ENCODE data around the gene PAQR4.
"Not testable (repeated sequence)": the region's sequence is repeated elsewhere in the genome, so short reads cannot be mapped to it uniquely, and the experiment has no call there.

PAQR4 gene

GRCh38 chr16:2968738-2969544 is at the start of gene PAQR4:
PAQR4 (plus strand) TSS chr16:2969348; CDS start chr16:2969675, 327 bp downstream.
- peak; percentile 52 to 62 for DNase-seq (ENCODE audit: low read depth in 2 of 2)

GRCh38 chr16:2919511-2920255 is 49.5 kb upstream of the PAQR4 start:
- peak in 1 of 2 experiments; percentile 35 for DNase-seq (ENCODE audit: low read depth in 2 of 2)

- no peak for DNase-seq (ENCODE audit: low read depth in 2 of 2)
Observed at GRCh38 chr16:2923481-2923880, 45.7 kb upstream of the PAQR4 start.

DNA sequence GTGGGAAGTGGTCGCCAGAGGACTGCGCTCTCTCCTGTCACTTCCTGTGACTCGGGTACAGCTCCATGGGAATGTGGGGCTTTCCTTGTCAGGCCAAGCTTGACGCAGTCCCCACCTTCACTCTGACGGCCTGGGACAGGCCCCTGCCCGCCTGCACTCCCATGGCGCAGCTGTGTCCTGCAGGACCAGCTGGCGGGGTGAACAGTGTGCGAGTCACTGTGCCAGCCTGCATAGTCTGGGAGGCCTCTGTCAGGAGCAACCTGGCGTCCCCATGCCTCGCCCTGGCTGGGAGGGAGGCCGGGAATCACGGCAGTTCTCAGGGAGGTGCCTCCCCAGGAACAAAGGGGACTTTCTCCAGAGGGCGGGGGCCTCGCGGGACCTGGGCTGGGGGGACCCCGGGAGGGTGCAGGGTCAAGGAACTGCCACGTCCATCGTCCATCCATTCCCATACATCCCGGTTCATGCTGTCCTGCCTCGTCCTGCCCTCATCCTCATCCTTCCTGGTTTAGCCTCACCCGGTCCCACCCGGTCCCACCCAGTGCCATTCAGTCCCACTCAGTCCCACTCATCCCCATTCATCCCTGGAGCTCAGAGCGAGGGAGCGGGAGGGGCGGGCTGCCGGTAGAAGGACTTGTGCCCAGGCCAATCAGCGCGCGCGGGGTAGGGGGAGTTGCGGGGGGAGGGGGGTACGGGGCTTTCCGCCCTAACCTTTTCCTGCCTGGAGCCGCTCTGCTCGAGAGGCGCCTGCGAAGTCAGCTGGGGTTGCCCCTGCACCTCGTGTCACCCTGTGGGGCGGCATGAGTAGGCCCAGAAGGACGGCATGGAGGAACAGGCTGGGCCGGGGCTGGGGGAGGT is 44.0 kb upstream of the PAQR4 start:
- no peak for DNase-seq (ENCODE audit: low read depth in 2 of 2)

GRCh38 chr16:2925951-2926649 is 43.0 kb upstream of the PAQR4 start:
- no peak for DNase-seq (ENCODE audit: low read depth in 2 of 2)

- no peak for DNase-seq (ENCODE audit: low read depth in 2 of 2)
Observed at GRCh38 chr16:2926650-2926999, 42.5 kb upstream of the PAQR4 start.

DNA sequence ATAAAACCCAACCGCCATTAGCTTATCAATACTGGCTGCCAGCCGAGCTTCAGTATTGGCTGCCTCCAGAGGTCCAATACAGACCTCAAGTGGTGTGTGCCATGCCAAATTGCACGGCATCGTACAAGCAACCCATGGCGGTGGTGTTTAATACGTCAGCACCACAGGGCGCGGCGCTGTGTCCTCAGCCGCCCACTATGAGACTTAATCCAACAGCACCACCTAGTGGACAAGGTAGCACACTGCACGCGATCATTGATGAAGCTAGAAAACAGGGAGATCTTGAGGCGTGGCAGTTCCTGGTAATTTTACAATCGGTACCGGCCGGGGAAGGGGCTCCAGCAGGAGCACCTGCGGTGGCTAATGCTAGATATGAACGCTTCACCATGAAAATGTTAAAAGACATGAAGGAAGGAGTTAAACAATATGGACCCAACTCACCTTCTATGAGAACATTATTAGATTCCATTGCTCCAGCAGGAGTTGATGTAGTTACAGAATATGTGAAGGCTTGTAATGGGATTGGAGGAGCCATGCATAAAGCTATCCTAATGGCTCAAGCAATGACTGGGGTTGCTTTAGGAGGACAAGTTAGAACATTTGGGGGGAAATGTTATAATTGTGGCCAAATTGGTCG is 42.0 kb upstream of the PAQR4 start:
- peak; percentile 55 to 65 for DNase-seq (ENCODE audit: low read depth in 2 of 2)

- not testable (repeated sequence) for DNase-seq (ENCODE audit: low read depth in 2 of 2)
Observed at GRCh38 chr16:2928151-2928550, 41.0 kb upstream of the PAQR4 start.

GRCh38 chr16:2928796-2929195 is 40.4 kb upstream of the PAQR4 start:
- no peak for DNase-seq (ENCODE audit: low read depth in 2 of 2)

- no peak for DNase-seq (ENCODE audit: low read depth in 2 of 2)
Observed at GRCh38 chr16:2929693-2930092, 39.5 kb upstream of the PAQR4 start.

GRCh38 chr16:2930236-2930635 is 38.9 kb upstream of the PAQR4 start:
- no peak for DNase-seq (ENCODE audit: low read depth in 2 of 2)

GRCh38 chr16:2931231-2931914 is 37.8 kb upstream of the PAQR4 start:
- DNase-seq (ENCODE audit: low read depth in 2 of 2), result not testable (repeated sequence)

DNA sequence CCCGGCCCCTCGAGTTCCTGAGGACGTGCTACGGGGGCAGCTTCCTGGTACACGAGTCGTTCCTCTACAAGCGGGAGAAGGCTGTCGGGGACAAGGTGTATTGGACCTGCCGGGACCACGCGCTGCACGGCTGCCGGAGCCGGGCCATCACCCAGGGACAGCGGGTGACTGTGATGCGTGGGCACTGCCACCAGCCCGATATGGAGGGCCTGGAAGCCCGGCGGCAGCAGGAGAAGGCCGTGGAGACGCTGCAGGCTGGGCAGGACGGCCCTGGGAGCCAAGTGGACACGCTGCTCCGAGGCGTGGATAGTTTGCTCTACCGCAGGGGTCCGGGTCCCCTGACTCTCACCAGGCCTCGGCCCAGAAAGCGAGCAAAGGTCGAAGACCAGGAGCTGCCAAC is 36.0 kb upstream of the PAQR4 start:
- DNase-seq (ENCODE audit: low read depth in 2 of 2), result no peak

GRCh38 chr16:2933701-2934100 is 35.4 kb upstream of the PAQR4 start:
- no peak for DNase-seq (ENCODE audit: low read depth in 2 of 2)

DNA sequence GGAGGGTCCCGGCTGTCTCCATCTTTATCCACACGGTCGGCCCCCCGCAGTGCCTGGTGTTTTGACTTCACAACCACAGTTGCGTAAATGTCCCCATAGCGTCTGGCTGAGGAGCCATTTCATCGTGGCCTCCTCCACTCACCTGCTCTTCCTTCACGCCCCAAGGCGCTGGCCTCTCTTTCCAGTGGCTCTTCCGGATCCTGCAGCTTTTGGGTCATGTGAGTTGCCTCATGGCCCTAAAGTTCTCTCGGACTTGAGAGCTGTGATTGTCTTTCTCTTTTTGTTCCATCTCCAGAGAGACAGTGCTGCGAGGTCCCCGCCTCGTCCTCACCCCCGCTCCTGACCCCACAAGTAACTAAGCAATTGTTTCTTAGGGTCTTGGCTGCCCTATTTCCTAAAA is 34.7 kb upstream of the PAQR4 start:
- DNase-seq (ENCODE audit: low read depth in 2 of 2), result no peak

DNA sequence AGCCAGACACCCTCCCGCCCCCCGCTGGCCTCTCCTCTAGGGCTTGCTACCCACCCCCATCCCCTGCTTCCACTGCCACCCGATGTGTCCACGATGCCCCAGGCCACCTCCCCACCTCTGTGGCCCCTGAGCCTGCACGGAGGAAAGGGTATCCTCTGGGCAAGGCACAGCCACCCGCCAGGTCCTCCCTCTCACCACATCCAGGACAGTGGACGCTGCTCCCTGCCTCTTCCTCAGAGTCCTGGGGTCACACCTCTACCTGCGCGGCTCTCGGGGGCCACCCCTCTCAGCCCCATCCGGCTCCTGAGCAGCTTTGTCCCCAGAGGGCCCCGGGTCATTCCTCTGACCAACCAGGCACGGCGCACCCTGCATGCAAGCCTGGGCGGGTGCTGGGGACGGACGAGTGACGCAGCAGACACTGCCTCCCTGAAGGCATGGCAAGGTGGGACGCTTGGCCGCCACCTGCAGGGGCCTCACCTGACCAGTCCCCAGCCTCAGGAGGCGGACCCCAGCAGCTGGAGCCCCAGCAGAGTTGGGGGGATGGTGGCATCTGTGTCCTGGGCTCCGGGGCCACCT is 32.6 kb upstream of the PAQR4 start:
- no peak for DNase-seq (ENCODE audit: low read depth in 2 of 2)

DNA sequence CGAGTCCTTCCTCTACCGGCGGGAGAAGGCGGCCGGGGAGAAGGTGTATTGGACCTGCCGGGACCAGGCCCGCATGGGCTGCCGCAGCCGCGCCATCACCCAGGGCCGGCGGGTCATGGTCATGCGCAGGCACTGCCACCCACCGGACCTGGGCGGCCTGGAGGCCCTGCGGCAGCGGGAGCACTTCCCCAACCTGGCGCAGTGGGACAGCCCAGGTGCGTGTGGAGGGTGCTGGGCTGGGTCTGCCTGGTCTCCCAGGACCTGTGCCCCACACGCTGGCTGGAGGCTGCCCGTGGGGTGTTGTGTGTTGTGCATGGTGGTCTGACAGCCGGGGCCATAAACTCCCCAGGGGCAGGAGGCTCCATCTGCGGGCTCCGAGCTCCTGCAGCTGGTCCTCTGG is 32.0 kb upstream of the PAQR4 start:
- DNase-seq (ENCODE audit: low read depth in 2 of 2), result no peak

DNA sequence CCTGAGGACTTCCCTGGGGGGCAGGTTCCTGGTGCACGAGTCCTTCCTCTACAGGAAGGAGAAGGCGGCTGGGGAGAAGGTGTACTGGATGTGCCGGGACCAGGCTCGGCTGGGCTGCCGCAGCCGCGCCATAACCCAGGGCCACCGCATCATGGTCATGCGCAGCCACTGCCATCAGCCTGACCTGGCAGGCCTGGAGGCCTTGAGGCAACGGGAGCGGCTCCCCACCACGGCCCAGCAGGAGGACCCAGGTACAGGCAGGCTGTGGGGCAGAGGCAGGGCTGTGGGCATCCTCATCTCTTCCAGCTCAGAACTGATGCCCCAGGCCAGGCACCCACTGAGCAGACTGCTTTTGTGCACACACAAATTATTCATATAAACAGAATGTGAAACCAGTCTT is 30.9 kb upstream of the PAQR4 start:
- DNase-seq (ENCODE audit: low read depth in 2 of 2), result no peak

DNA sequence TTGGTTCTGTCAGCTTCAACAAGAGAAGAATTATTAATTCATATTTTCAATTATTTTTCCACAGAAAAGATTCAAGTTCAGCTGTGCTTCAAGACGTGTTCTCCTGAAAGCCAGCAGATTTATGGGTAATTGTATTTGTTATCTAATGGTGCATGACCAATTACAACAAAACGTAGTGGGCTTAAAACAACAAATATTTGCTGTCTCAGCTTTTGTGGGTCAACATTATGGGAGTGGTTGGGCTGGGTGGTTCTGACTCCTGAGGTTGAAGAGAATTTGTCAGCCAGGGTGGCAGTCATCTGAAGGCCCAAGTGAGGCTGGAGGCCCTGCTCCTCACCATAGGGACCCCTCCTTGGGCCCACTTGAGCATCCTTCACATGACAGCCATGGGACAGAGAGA is 29.2 kb upstream of the PAQR4 start:
- no peak for DNase-seq (ENCODE audit: low read depth in 2 of 2)

- no peak for DNase-seq (ENCODE audit: low read depth in 2 of 2)
Observed at GRCh38 chr16:2942045-2942444, 27.1 kb upstream of the PAQR4 start.
